ENCODE data around the gene GPR107. TPM values are rescaled to one million over a fixed set of nuclear protein-coding genes. Genes with fewer than 3 reads are reported as not detected.

The GPR107 gene
- total and polyA plus RNA-seq, 2 experiments from 2014 or later: 6.2 to 30.7 TPM

- no peak for TF ChIP-seq ZNF462 (CRISPR knock-in tag; IDR thresholded peaks at IDR 0.05)
Measured at GRCh38 chr9:130092910-130093309, 39.2 kb downstream of the GPR107 start (continued).

GRCh38 chr9:130095872-130096271, 42.2 kb downstream of the GPR107 start:
- H3K27ac ChIP-seq (ENCODE audit: low read depth): no peak overlapping the region
- peaks cover 19% of the 10 kb centered on the region; the same call in 1 of the 2 replicates for H3K36me3 ChIP-seq (ENCODE audit: insufficient read depth)
- H3K4me3 ChIP-seq: no peak overlapping the region
- ATAC-seq (no peak), DNase-seq (ENCODE audit: low spot score) (no peak)
- H3K4me1 ChIP-seq (ENCODE audit: insufficient read depth): no peaks in the 10 kb centered on the region
- H3K4me3 Mint-ChIP-seq: no peak overlapping the region
- peaks cover 44% of the 10 kb centered on the region for H3K36me3 Mint-ChIP-seq (ENCODE audit: low read depth)
- H3K4me2 ChIP-seq: no peak overlapping the region
- no peaks in the 10 kb centered on the region for H3F3A ChIP-seq (replicated peaks; ENCODE audit: low read depth)
- no peaks in the 10 kb centered on the region for H3K79me2 ChIP-seq (replicated peaks; ENCODE audit: insufficient read depth)
- no peaks in the 10 kb centered on the region for H3K27me3 ChIP-seq (ENCODE audit: insufficient read depth)
- H4K20me1 ChIP-seq (replicated peaks; ENCODE audit: insufficient read depth): no peaks in the 10 kb centered on the region; the same call in none of the 2 replicates
- H3K9me3 Mint-ChIP-seq: no peaks in the 10 kb centered on the region
- no peaks in the 10 kb centered on the region for H3K9me2 ChIP-seq (ENCODE audit: insufficient read depth)
- H3K27me3 Mint-ChIP-seq (ENCODE audit: insufficient read depth, low read depth, poor library complexity): no peaks in the 10 kb centered on the region
- H3K27ac Mint-ChIP-seq: no peak overlapping the region
- no peak overlapping the region for H2AFZ ChIP-seq
- H3K4me1 Mint-ChIP-seq: no peaks in the 10 kb centered on the region
- TF ChIP-seq EZH2 (IDR thresholded peaks at IDR 0.05; ENCODE audit: low read depth, unreplicated experiment) (no peak), ZNF114 (CRISPR knock-in tag; IDR thresholded peaks at IDR 0.05) (no peak), REST (IDR thresholded peaks at IDR 0.05; ENCODE audit: unreplicated experiment) (no peak), JUNB (IDR thresholded peaks at IDR 0.05; ENCODE audit: unreplicated experiment) (no peak), CREB1 (CRISPR knock-in tag; IDR thresholded peaks at IDR 0.05; ENCODE audit: low read depth) (no peak), ZNF331 (CRISPR knock-in tag; IDR thresholded peaks at IDR 0.05; ENCODE audit: low read depth) (no peak)

All from GM23338 (cell line).